Type B pancreatic cell (in vitro differentiated cells): ENCODE measurements around the gene PPP1R9A. TPM values are rescaled to one million over a fixed set of nuclear protein-coding genes. Genes with fewer than 3 reads are reported as not detected.
"Not testable (repeated sequence)": the region's sequence is repeated elsewhere in the genome, so short reads cannot be mapped to it uniquely, and the experiment has no call there.

Experiments used
- DNase-seq: peaks from one replicate; pipeline ENCODE4 v3.0.0; 2021; ENCODE audit warnings: mixed read lengths; ENCODE audit not compliant: unreplicated experiment; ENCODE audit errors: extremely low spot score
- H3K27ac Mint-ChIP-seq: 2 replicates; pipeline ENCODE4 v1.8.0; 2021; ENCODE audit warnings: mild to moderate bottlenecking, mixed read lengths
- H3K27me3 Mint-ChIP-seq: 2 replicates; pipeline ENCODE4 v1.8.0; 2021; ENCODE audit warnings: mixed read lengths
- H3K36me3 Mint-ChIP-seq: 2 replicates; pipeline ENCODE4 v1.8.0; 2021; ENCODE audit warnings: mixed read lengths
- H3K4me1 Mint-ChIP-seq: one replicate; pipeline ENCODE4 v1.8.0; 2021; ENCODE audit warnings: mixed read lengths; ENCODE audit not compliant: unreplicated experiment
- H3K4me3 Mint-ChIP-seq: 2 replicates; pipeline ENCODE4 v1.8.0; 2021; ENCODE audit warnings: mild to moderate bottlenecking, mixed read lengths
- H3K9me3 Mint-ChIP-seq: 2 replicates; pipeline ENCODE4 v1.8.0; 2021; ENCODE audit warnings: mixed read lengths
- total RNA-seq: library from RNA; stranded (reverse); gene quantifications from 2 replicates; pipeline ENCODE4 v1.2.1, GENCODE V29; 2021; ENCODE audit warnings: low replicate concordance
- TF ChIP-seq, protein P1 (sequence below): fragments of 200-600 bp; sonication (generic); conservative IDR thresholded peaks from 2 replicates; pipeline ENCODE4 v1.5.0; 2021; ENCODE audit warnings: antibody characterized with exemption, mild to moderate bottlenecking

Gene PPP1R9A
- total RNA-seq, 1 donor from 2014 or later: 21.3 TPM

DNA sequence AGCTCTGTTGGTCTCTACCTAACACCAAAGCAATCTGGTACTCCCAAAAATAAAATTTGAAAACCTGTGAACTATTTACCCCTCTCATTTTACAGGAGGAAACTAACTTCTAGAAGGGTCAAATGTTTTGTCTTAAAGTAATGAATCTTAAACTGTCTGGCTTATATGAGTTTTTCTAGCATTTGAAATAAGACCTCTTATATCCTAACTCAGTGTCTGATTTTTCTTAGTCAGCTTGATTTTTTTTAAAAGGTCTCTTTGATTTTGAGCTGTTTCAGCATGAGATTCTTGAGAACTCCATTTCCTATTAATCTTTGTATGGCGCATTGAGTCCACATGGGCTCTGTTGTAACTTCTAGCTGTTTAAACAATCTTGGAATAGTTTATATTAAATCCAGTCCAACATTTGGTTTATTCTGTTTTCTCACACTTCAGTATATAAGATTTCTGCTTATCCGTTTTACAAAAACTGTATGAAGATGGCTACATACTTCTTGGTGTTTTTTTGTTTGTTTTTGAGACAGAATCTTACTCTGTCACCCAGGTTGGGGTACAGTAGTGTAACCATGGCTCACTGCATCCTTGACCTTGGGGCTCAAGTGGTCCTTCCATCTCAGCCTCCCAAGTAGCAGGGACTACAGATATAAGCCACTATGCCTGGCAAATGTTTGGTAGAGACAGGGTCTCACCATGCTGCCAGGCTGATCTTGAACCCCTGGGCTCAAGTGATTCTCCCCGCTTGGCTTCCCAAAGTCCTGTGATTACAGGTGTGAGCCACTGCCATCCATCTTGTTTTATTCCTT is 91.1 kb downstream of the PPP1R9A start:
- H3K36me3 Mint-ChIP-seq: peaks cover 5% of the 10 kb centered on the region
- DNase-seq: no peak
- peak overlapping the region; percentile 15 for H3K27ac Mint-ChIP-seq
- TF ChIP-seq, protein P1, sequence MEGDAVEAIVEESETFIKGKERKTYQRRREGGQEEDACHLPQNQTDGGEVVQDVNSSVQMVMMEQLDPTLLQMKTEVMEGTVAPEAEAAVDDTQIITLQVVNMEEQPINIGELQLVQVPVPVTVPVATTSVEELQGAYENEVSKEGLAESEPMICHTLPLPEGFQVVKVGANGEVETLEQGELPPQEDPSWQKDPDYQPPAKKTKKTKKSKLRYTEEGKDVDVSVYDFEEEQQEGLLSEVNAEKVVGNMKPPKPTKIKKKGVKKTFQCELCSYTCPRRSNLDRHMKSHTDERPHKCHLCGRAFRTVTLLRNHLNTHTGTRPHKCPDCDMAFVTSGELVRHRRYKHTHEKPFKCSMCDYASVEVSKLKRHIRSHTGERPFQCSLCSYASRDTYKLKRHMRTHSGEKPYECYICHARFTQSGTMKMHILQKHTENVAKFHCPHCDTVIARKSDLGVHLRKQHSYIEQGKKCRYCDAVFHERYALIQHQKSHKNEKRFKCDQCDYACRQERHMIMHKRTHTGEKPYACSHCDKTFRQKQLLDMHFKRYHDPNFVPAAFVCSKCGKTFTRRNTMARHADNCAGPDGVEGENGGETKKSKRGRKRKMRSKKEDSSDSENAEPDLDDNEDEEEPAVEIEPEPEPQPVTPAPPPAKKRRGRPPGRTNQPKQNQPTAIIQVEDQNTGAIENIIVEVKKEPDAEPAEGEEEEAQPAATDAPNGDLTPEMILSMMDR: no peak
- H3K27me3 Mint-ChIP-seq: no peaks in the 10 kb centered on the region
- H3K9me3 Mint-ChIP-seq: peaks cover 7% of the 10 kb centered on the region
- H3K4me3 Mint-ChIP-seq: no peak overlapping the region
- H3K4me1 Mint-ChIP-seq: peaks cover 36% of the 10 kb centered on the region

DNA sequence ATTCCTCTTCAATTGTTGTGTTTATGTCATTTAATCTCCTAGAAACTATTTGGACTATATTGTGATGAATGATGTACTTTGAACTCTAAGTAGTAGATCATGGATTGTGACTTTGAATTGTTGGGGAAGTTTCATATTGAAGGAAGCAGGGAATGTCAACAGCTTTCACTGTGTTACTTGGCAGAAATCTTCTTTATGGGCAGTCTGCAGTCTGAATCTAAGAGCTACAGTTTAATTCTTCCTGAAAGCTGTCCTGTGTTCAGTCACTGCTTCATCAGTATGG is 91.6 kb downstream of the PPP1R9A start:
- Mint-ChIP-seq H3K27ac (peak overlapping the region; percentile 15), H3K4me1 (peaks cover 41% of the 10 kb centered on the region), H3K27me3 (no peaks in the 10 kb centered on the region), H3K4me3 (no peak overlapping the region), H3K9me3 (peaks cover 7% of the 10 kb centered on the region), H3K36me3 (peaks cover 2% of the 10 kb centered on the region)
- no peak for DNase-seq
- TF ChIP-seq, protein P1: no peak

DNA sequence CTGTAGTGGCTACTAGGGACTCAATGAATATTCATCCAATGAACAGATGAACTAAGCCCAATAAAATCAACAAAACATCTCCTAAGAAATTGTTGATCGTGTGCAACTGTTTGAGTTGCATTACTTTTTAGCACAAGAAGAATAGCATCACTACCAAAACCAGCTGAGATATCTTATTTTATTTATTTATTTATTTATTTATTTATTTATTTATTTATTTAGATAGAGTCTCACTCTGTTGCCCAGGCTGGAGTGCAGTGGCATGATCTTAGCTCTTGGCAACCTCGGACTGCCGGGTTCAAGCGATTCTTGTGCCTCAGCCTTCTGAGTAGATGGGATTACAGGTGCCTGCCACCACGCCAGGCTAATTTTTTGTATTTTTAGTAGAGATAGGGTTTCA is 92.2 kb downstream of the PPP1R9A start:
- not testable (repeated sequence) for H3K27me3 Mint-ChIP-seq

DNA sequence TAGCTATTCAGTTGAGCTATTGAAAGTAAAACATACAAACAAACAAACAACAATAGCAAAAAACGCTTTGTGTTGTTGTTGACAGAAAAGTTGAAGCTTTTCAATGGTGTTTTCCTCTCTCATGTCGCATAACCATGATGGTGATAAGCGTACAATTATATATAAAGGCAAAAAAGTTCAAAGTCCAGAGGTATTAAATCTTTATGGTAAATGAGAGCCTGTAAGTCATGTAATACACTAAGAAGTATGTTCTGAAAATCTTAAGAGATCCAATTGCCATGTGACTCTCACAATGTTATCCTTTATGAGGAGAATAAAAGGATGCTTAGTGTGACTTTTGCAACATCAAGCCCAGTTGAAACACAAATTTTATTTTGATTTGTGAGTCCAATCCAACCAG is 93.9 kb downstream of the PPP1R9A start:
- Mint-ChIP-seq H3K4me1 (peaks cover 52% of the 10 kb centered on the region), H3K36me3 (no peaks in the 10 kb centered on the region), H3K27me3 (no peaks in the 10 kb centered on the region), H3K27ac (no peak overlapping the region), H3K4me3 (no peak overlapping the region), H3K9me3 (no peaks in the 10 kb centered on the region)
- TF ChIP-seq, protein P1: no peak
- DNase-seq: no peak

More for the DNA sequence above, 92.2 kb downstream of the PPP1R9A start:
- H3K9me3 Mint-ChIP-seq, H3K4me3 Mint-ChIP-seq, H3K36me3 Mint-ChIP-seq, DNase-seq, H3K27ac Mint-ChIP-seq: not testable (repeated sequence)
- H3K4me1 Mint-ChIP-seq: peaks cover 47% of the 10 kb centered on the region

DNA sequence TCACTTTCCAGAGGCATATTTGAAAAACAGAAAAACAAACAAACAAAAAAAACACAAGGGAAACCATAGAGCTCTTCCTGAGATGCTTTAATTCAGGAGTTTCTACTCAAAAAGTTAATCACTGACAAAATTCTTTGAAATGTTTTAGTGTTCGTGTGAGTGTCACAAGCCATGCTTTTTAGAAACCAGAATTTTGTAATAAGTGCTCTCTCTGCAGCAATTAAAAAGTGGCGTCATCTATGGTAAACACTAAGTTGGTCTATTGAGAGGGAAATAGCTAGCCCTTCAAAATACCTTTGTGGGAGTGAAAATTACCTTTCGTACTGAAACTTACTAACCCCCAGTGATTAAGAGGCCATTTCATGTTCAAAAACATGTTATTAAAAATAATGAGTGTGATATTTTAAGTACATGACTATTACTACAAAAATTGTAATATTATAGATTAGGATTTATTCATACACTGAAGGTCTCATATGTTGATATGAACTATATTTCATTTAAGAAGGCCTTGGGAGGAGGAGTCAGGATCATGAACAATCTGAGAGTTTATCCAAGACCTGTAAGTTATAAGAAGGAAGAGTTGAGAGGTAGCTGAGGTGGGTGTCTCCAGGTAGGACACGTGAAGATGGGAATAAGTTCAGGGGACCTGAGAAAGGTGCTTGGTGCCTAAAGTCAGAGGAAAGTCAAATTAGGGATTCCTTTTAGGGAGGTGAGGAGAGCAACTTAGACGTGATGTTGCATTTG is 94.6 kb downstream of the PPP1R9A start:
- Mint-ChIP-seq H3K27ac (no peak overlapping the region), H3K4me1 (peaks cover 52% of the 10 kb centered on the region), H3K9me3 (no peaks in the 10 kb centered on the region)

More for the DNA sequence above, 94.6 kb downstream of the PPP1R9A start:
- TF ChIP-seq, protein P1: no peak
- DNase-seq: no peak
- Mint-ChIP-seq H3K27me3 (no peaks in the 10 kb centered on the region), H3K36me3 (no peaks in the 10 kb centered on the region), H3K4me3 (no peak overlapping the region)
